Motor neuron (in vitro differentiated cells): ENCODE data around the gene ADGRD2. TPM values are rescaled to one million over a fixed set of nuclear protein-coding genes. Genes with fewer than 3 reads are reported as not detected.
A peak's percentile ranks its signal among the peaks of the same experiment; 100 is the strongest.
"Not testable (repeated sequence)": the region's sequence is repeated elsewhere in the genome, so short reads cannot be mapped to it uniquely, and the experiment has no call there.

Experiments used
- ATAC-seq, 8 experiments: fragments of 200-7000 bp; cut with Tn5 transposase; replicated peaks in 6 of 8; 2 replicates each; pipeline ENCODE4 v1.8.0; 2021; ENCODE audit warnings: mild to moderate bottlenecking in 8 of 8, moderate library complexity in 8 of 8
- H3K27ac ChIP-seq, 2 donors: fragments of 250-450 bp; sonication (Bioruptor Pico); 2 replicates each; pipeline ENCODE4 v1.9.0; 2021; ENCODE audit warnings: antibody characterized with exemption in 2 of 2, mild to moderate bottlenecking in 2 of 2, moderate library complexity in 1 of 2
- H3K4me1 ChIP-seq, 2 donors: fragments of 250-450 bp; sonication (Bioruptor Pico); replicated peaks in 1 of 2; 2 replicates each; pipeline ENCODE4 v1.6.1; 2021; ENCODE audit warnings: antibody characterized with exemption in 2 of 2, mild to moderate bottlenecking in 2 of 2, moderate library complexity in 1 of 2
- H3K4me3 ChIP-seq, 5 donors: fragments of 250-450 bp; sonication (Bioruptor Pico); 2 replicates each; pipeline ENCODE4 v1.9.0; 2021; ENCODE audit warnings: antibody characterized with exemption in 5 of 5, mild to moderate bottlenecking in 5 of 5, moderate library complexity in 4 of 5
- WGBS, 10 experiments: fragments of 450-650 bp; shearing (Covaris generic); methylation state at CpG; one replicate each; pipeline ENCODE4 v1.0.0; 2022; 5-methylcytosine and 5-hydroxymethylcytosine counted together
- in situ Hi-C, 9 experiments: fragments of 400-800 bp; cut with MboI; loops; one replicate each; pipeline ENCODE4 v1.15.0; 2021; ENCODE audit warnings: low sequenced_read_pairs in 9 of 9, low pct_unique_long_range_greater_than_20kb in 2 of 9; ENCODE audit not compliant: unreplicated experiment in 9 of 9
- total RNA-seq, 8 experiments: library from RNA; unstranded; fragments of 300-600 nt; gene quantifications; 2 replicates each; pipeline versions ENCODE4 v1.2.3 to v1.2.4, GENCODE V29; 2022

ADGRD2 gene
- total RNA-seq, 8 experiments from 2014 or later: 0.14 to 6.2 (median 0.68) TPM; not detected in 2

DNA sequence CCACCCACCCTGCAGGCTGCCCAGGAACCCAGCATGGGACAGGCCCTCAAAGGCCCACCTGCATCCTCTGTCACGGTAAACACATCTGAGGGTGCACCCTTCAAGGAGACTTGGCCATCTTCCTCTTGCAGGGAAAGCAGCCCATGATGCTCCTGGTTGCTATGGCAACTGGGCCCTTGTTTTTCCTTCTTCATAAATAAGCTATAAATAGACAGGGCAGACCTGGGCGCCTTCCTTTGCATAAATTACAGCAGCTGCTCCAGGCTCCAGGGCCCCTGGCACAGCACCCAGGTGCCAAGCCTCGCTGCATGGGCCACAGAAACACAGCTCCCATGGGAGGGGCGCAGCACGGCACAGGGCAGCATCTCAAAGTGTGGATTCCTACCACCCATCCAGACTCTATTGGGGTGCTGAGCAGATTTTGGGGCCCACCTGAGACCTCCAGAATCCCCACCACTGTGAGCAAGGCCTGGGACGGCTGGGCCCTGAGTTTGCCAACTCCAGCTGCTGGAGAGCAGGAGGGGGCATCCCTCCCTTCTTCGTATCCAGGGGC, 29.2 kb upstream of the ADGRD2 start:
- no peak overlapping the region for H3K4me3 ChIP-seq
- H3K27ac ChIP-seq: no peak overlapping the region
- in situ Hi-C loops: loop anchor here in 4 of 9 experiments (10.0 to 25.0 kb wide), 2 partner anchors 114 to 116 kb away; no protein-coding TSS in a partner anchor
- ATAC-seq: peak in 6 of 8 experiments; percentile 59 to 75 (median 70)
- 20 to 90% (median 69%) methylated on average over 1 to 5 of the region's 7 CpGs; no CpG with 5 or more reads in 4 of the 10 experiments for WGBS, 10 experiments
- peaks cover 9% of the 10 kb centered on the region in 2 donors for H3K4me1 ChIP-seq

DNA sequence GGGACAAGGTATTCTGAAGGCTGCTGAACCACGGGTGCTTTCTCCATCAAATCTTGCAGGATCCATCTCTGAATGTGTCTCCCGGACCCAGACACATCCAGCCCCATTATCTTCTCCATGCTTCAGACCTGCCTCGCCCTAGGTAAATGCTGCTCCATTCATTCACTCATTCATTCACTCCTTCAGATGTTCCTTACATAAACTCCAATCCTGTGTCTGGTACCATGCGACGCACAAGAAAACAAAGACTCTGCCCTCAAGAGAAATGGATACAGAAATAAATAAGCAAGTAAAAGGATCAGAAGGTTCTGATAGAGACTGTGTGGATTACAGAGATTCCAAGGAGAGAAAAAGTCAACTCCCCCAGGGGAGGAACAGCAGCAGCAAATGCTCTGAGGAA, 27.1 kb upstream of the ADGRD2 start:
- no peak overlapping the region for H3K4me3 ChIP-seq
- in situ Hi-C loops: loop anchor here in 4 of 9 experiments (10.0 to 25.0 kb wide), 2 partner anchors 112 to 114 kb away; no protein-coding TSS in a partner anchor
- 0 to 100% (median 93%) methylated on average over 1 to 5 of the region's 5 CpGs for WGBS, 10 experiments
- no peak for ATAC-seq
- peaks cover 9% of the 10 kb centered on the region in 2 donors for H3K4me1 ChIP-seq
- no peak overlapping the region for H3K27ac ChIP-seq

- peak in 1 of 8 experiments; percentile 15 for ATAC-seq
- peaks cover 9% of the 10 kb centered on the region in 2 donors for H3K4me1 ChIP-seq
- no peak overlapping the region for H3K27ac ChIP-seq
- 5 to 80% (median 58%) methylated on average over 1 to 8 of the region's 11 CpGs; no CpG with 5 or more reads in 1 of the 10 experiments for WGBS, 10 experiments
- no peak overlapping the region for H3K4me3 ChIP-seq
- in situ Hi-C loops: loop anchor here in 4 of 9 experiments (10.0 to 25.0 kb wide), 2 partner anchors 111 to 114 kb away; no protein-coding TSS in a partner anchor
These were observed 26.7 kb upstream of the ADGRD2 start for GRCh38 chr9:124423591-124423990.

- WGBS, 10 experiments: 70 to 100% (median 81%) methylated on average over 1 to 9 of the region's 12 CpGs; no CpG with 5 or more reads in 6 of the 10 experiments
- in situ Hi-C loops: loop anchor here in 2 of 9 experiments (10.0 to 25.0 kb wide), 2 partner anchors 109 to 112 kb away; no protein-coding TSS in a partner anchor
- not testable (repeated sequence) for H3K4me1 ChIP-seq, ATAC-seq, H3K27ac ChIP-seq, H3K4me3 ChIP-seq
These were observed 24.5 kb upstream of the ADGRD2 start for GRCh38 chr9:124425733-124426132.

GRCh38 chr9:124426361-124426760, 23.9 kb upstream of the ADGRD2 start:
- H3K4me1 ChIP-seq: peaks cover 3 to 10% of the 10 kb centered on the region in 2 donors
- no peak overlapping the region for H3K4me3 ChIP-seq
- ATAC-seq: no peak
- in situ Hi-C loops: loop anchor here in 2 of 9 experiments (10.0 to 25.0 kb wide), 2 partner anchors 108 to 111 kb away; no protein-coding TSS in a partner anchor
- 60 to 100% (median 89%) methylated on average over 1 to 7 of the region's 7 CpGs; no CpG with 5 or more reads in 2 of the 10 experiments for WGBS, 10 experiments
- no peak overlapping the region for H3K27ac ChIP-seq

DNA sequence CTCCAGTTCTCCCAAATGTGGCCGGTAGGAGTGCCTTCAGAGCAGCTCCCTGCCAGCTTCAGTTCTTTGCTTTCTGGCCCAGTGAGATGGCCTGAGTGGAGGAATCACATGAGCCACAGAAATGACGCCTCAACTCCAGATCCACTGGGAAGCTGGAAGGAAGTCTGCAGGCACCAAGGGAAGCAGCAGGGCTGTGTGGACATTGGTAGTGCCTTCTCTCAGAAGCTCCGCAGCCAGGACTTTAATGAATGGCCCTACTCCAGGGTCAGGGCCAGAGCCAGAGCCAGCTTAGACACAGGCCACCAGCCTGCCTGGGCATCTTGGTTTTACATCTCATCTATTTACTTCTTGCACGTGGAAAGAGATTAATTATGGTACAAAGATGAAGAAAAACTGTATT, 23.0 kb upstream of the ADGRD2 start:
- no peak for ATAC-seq
- peaks cover 3 to 14% of the 10 kb centered on the region in 2 donors for H3K4me1 ChIP-seq
- 25 to 90% (median 77%) methylated on average over 1 to 3 of the region's 4 CpGs; no CpG with 5 or more reads in 3 of the 10 experiments for WGBS, 10 experiments
- H3K4me3 ChIP-seq: no peak overlapping the region
- no peak overlapping the region for H3K27ac ChIP-seq
- in situ Hi-C loops: loop anchor here in 2 of 9 experiments (10.0 to 25.0 kb wide), 2 partner anchors 108 to 110 kb away; no protein-coding TSS in a partner anchor

- in situ Hi-C loops: loop anchor here in 2 of 9 experiments (10.0 to 25.0 kb wide), 2 partner anchors 106 to 108 kb away; no protein-coding TSS in a partner anchor
- 0 to 100% (median 95%) methylated on average over 1 to 8 of the region's 28 CpGs; no CpG with 5 or more reads in 2 of the 10 experiments for WGBS, 10 experiments
- H3K4me3 ChIP-seq: no peak overlapping the region
- H3K27ac ChIP-seq: no peak overlapping the region
- peaks cover 3 to 14% of the 10 kb centered on the region in 2 donors for H3K4me1 ChIP-seq
- ATAC-seq: no peak
These were observed 21.3 kb upstream of the ADGRD2 start for GRCh38 chr9:124428751-124429529.

DNA sequence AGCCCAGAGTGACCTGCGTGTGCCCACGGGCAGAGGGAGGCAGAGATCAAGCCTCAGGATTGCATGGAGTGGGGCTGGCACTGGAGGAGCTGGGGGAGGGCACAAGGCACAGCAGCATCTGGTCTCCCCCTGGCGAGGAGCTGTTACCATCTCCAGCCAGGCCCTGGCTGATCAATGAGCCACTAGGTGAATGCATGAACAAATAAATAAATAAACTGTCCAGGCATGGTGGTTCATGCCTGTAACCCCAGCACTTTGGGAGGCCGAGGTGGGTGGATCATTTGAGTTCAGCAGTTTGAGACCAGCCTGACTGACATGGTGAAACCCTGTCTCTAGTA, 20.8 kb upstream of the ADGRD2 start:
- peaks cover 3 to 14% of the 10 kb centered on the region in 2 donors for H3K4me1 ChIP-seq
- no peak overlapping the region for H3K27ac ChIP-seq
- WGBS, 10 experiments: 83 to 100% (median 90%) methylated on average over 2 of the region's 4 CpGs; no CpG with 5 or more reads in 7 of the 10 experiments
- no peak overlapping the region for H3K4me3 ChIP-seq
- no peak for ATAC-seq
- in situ Hi-C loops: loop anchor here in 2 of 9 experiments (10.0 to 25.0 kb wide), 2 partner anchors 105 to 108 kb away; no protein-coding TSS in a partner anchor

DNA sequence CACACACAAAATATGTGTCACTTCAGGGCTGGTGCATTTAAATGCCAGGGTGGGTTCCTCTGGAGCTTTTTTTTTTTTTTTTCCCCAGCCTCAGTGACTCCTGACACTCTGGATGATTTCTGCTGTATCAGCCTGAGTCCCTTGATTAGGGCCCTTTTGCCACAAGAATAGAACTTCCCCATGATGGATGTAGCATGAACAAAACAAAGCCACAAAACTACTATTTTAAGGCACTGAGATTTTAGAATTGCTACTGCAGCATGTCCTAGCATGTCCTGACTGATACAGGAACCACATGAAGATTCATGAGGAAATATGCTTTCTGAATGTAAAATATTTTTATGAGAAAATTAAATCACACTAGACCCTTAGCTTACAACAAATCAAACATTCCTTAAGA, 13.9 kb upstream of the ADGRD2 start:
- no peak for ATAC-seq
- in situ Hi-C loops: loop anchor here in 1 of 9 experiments (25.0 kb wide), 1 partner anchor 101 kb away; no protein-coding TSS in a partner anchor
- Histone ChIP-seq H3K27ac (no peak overlapping the region), H3K4me1 (peaks cover under 1 to 8% of the 10 kb centered on the region in 2 donors), H3K4me3 (no peak overlapping the region)

- H3K27ac ChIP-seq: no peak overlapping the region
- in situ Hi-C loops: loop anchor here in 1 of 9 experiments (25.0 kb wide), 1 partner anchor 100 kb away; no protein-coding TSS in a partner anchor
- WGBS, 10 experiments: 78 to 100% (median 90%) methylated on average over 1 to 3 of the region's 3 CpGs; no CpG with 5 or more reads in 6 of the 10 experiments
- no peak overlapping the region for H3K4me3 ChIP-seq
- peaks cover 0 to 3% of the 10 kb centered on the region in 2 donors for H3K4me1 ChIP-seq
- no peak for ATAC-seq
These were observed 13.2 kb upstream of the ADGRD2 start for GRCh38 chr9:124437086-124437485.

- in situ Hi-C loops: loop anchor here in 1 of 9 experiments (25.0 kb wide), 1 partner anchor 99 kb away; no protein-coding TSS in a partner anchor
- no peak for ATAC-seq
- WGBS, 10 experiments: 65 to 100% (median 95%) methylated on average over 1 to 8 of the region's 9 CpGs; no CpG with 5 or more reads in 5 of the 10 experiments
- H3K4me1 ChIP-seq: peaks cover 0 to 3% of the 10 kb centered on the region in 2 donors
- no peak overlapping the region for H3K27ac ChIP-seq
- H3K4me3 ChIP-seq: no peak overlapping the region
These were observed 12.2 kb upstream of the ADGRD2 start for GRCh38 chr9:124438091-124438490.

DNA sequence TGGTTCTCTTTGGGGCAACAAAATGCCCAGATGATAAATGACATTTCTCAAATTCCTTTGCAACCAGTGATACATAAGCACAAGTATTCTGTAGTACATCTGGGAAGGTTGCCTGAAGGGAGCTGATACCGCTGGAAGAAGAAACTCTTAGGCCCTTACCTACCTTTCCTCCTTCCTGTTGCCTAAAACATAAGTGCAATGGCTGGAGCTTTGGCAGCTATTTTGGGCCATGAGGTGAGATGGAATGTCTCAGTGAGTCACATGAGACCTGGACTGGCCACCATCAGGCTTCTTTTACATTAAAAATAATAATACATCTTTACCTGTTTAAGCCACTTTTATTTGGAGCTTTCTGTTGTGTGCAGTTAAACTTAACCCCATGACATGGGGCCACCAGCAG, 11.2 kb upstream of the ADGRD2 start:
- no peak overlapping the region for H3K27ac ChIP-seq
- H3K4me1 ChIP-seq: peaks cover 0 to 3% of the 10 kb centered on the region in 2 donors
- ATAC-seq: no peak
- H3K4me3 ChIP-seq: no peak overlapping the region
- WGBS, 10 experiments: 20 to 100% (median 100%) methylated on average over 1 of the region's 1 CpG
- in situ Hi-C loops: loop anchor here in 1 of 9 experiments (25.0 kb wide), 1 partner anchor 98 kb away; no protein-coding TSS in a partner anchor
